OCI-M1 (cell line): ENCODE measurements around the gene GPATCH8.

Experiments used
- DNase-seq: peaks from one replicate; lab custom pipeline; 2025; lab: John Stamatoyannopoulos, UW

Gene GPATCH8

GRCh38 chr17:44451016-44451627, 52.1 kb downstream of the GPATCH8 start:
- no peak for DNase-seq

- DNase-seq, result no peak
These were observed 54.8 kb downstream of the GPATCH8 start for GRCh38 chr17:44448412-44448811.

- no peak for DNase-seq
These were observed 58.5 kb downstream of the GPATCH8 start for GRCh38 chr17:44444735-44445105.

- no peak for DNase-seq
These were observed 60.4 kb downstream of the GPATCH8 start for GRCh38 chr17:44442806-44443205.

GRCh38 chr17:44439168-44439567, 64.0 kb downstream of the GPATCH8 start:
- DNase-seq, result no peak

- no peak for DNase-seq
These were observed 64.6 kb downstream of the GPATCH8 start for GRCh38 chr17:44438636-44439035.

- DNase-seq, result no peak
These were observed 66.9 kb downstream of the GPATCH8 start for GRCh38 chr17:44436336-44436735.

GRCh38 chr17:44432254-44433157, 70.7 kb downstream of the GPATCH8 start:
- no peak for DNase-seq

GRCh38 chr17:44424828-44425461, 78.3 kb downstream of the GPATCH8 start:
- no peak for DNase-seq

- no peak for DNase-seq
These were observed 85.7 kb downstream of the GPATCH8 start for GRCh38 chr17:44417553-44417952.

- DNase-seq, result no peak
These were observed 86.5 kb downstream of the GPATCH8 start for GRCh38 chr17:44416558-44417289.

GRCh38 chr17:44414394-44415155, 88.6 kb downstream of the GPATCH8 start:
- no peak for DNase-seq

GRCh38 chr17:44409309-44410028, 93.7 kb downstream of the GPATCH8 start:
- no peak for DNase-seq

GRCh38 chr17:44408786-44409185, 94.4 kb downstream of the GPATCH8 start:
- no peak for DNase-seq

GRCh38 chr17:44402564-44403172, 100.5 kb downstream of the GPATCH8 start:
- DNase-seq, result no peak

GRCh38 chr17:44400226-44400847, 102.9 kb downstream of the GPATCH8 start:
- peak; percentile 42 for DNase-seq

- no peak for DNase-seq
These were observed 104.2 kb downstream of the GPATCH8 start for GRCh38 chr17:44398692-44399691.
